ENCODE results near the gene TUT4. TPM values are rescaled to one million over a fixed set of nuclear protein-coding genes. Genes with fewer than 3 reads are reported as not detected.

Gene TUT4
- total and polyA plus RNA-seq, 2 experiments from 2014 or later: 69.9 to 116 TPM

GRCh38 chr1:52572387-52572786 is 19.5 kb upstream of the TUT4 start (continued):
- TF ChIP-seq JUNB (IDR thresholded peaks at IDR 0.05; ENCODE audit: unreplicated experiment): no peak
- TF ChIP-seq ZNF331 (CRISPR knock-in tag; IDR thresholded peaks at IDR 0.05; ENCODE audit: low read depth): no peak
- TF ChIP-seq POLR2AphosphoS5 (IDR thresholded peaks at IDR 0.05; ENCODE audit: low read depth): no peak
- TF ChIP-seq CREB1 (CRISPR knock-in tag; IDR thresholded peaks at IDR 0.05; ENCODE audit: low read depth): no peak

- ATAC-seq (no peak), DNase-seq (ENCODE audit: low spot score) (peak; percentile 31)
- Histone ChIP-seq H3K4me1 (ENCODE audit: insufficient read depth) (no peaks in the 10 kb centered on the region), H3K27me3 (ENCODE audit: insufficient read depth) (no peaks in the 10 kb centered on the region), H2AFZ (no peak overlapping the region), H3K9me2 (ENCODE audit: insufficient read depth) (no peaks in the 10 kb centered on the region), H3K27ac (ENCODE audit: low read depth) (no peak overlapping the region), H3K36me3 (ENCODE audit: insufficient read depth) (no peaks in the 10 kb centered on the region), H3F3A (replicated peaks; ENCODE audit: low read depth) (no peaks in the 10 kb centered on the region), H3K79me2 (replicated peaks; ENCODE audit: insufficient read depth) (no peaks in the 10 kb centered on the region), H4K20me1 (replicated peaks; ENCODE audit: insufficient read depth) (no peaks in the 10 kb centered on the region; the same call in 1 of the 2 replicates), H3K4me3 (no peak overlapping the region), H3K4me2 (no peak overlapping the region)
- Mint-ChIP-seq H3K36me3 (ENCODE audit: low read depth) (no peaks in the 10 kb centered on the region), H3K27ac (no peak overlapping the region), H3K4me1 (peaks cover 14% of the 10 kb centered on the region), H3K27me3 (ENCODE audit: insufficient read depth, low read depth, poor library complexity) (no peaks in the 10 kb centered on the region), H3K9me3 (no peaks in the 10 kb centered on the region), H3K4me3 (no peak overlapping the region)
- no peak for TF ChIP-seq CREB1 (CRISPR knock-in tag; IDR thresholded peaks at IDR 0.05; ENCODE audit: low read depth)
- no peak for TF ChIP-seq ZNF462 (CRISPR knock-in tag; IDR thresholded peaks at IDR 0.05)
- no peak for TF ChIP-seq CTCF (conservative IDR thresholded peaks at IDR 0.05; ENCODE audit: low read depth in 2 of 2)
- TF ChIP-seq ZNF331 (CRISPR knock-in tag; IDR thresholded peaks at IDR 0.05; ENCODE audit: low read depth): no peak
- TF ChIP-seq POLR2AphosphoS5 (IDR thresholded peaks at IDR 0.05; ENCODE audit: low read depth): no peak
- TF ChIP-seq STAT1 (IDR thresholded peaks at IDR 0.05; ENCODE audit: unreplicated experiment): no peak
- no peak for TF ChIP-seq JUNB (IDR thresholded peaks at IDR 0.05; ENCODE audit: unreplicated experiment)
- TF ChIP-seq NANOG (IDR thresholded peaks at IDR 0.05; ENCODE audit: borderline replicate concordance): no peak
- no peak for TF ChIP-seq REST (IDR thresholded peaks at IDR 0.05; ENCODE audit: unreplicated experiment)
- no peak for TF ChIP-seq EZH2 (IDR thresholded peaks at IDR 0.05; ENCODE audit: low read depth, unreplicated experiment)
Measured at GRCh38 chr1:52571783-52572182, 18.9 kb upstream of the TUT4 start.

Measured in GM23338 (cell line).